WTC11 (cell line): Measurements from ENCODE around the gene SLC10A3.

Source experiments
- CREB1 ChIP-seq: sonication (generic); formaldehyde crosslinking; IDR thresholded peaks from 2 replicates; pipeline ENCODE4 v1.8.0; 2023; ENCODE audit warnings: mild to moderate bottlenecking, missing genetic modification reagents
- FOXJ3 ChIP-seq: sonication (generic); formaldehyde crosslinking; IDR thresholded peaks from 2 replicates; pipeline ENCODE4 v1.9.0; 2021; ENCODE audit warnings: missing genetic modification reagents, mild to moderate bottlenecking, borderline replicate concordance
- JUN ChIP-seq: sonication (generic); formaldehyde crosslinking; IDR thresholded peaks from 2 replicates; pipeline ENCODE4 v1.8.0; 2023; ENCODE audit warnings: mild to moderate bottlenecking, missing genetic modification reagents
- KAT7 ChIP-seq: sonication (generic); formaldehyde crosslinking; IDR thresholded peaks from 2 replicates; pipeline ENCODE4 v1.8.1; 2023; ENCODE audit warnings: missing genetic modification reagents, mild to moderate bottlenecking, borderline replicate concordance
- NFYB ChIP-seq: sonication (generic); formaldehyde crosslinking; conservative IDR thresholded peaks from 2 replicates; pipeline ENCODE4 v1.8.0; 2022; ENCODE audit warnings: low read depth, missing genetic modification reagents
- SMAD3 ChIP-seq: sonication (generic); formaldehyde crosslinking; IDR thresholded peaks from 2 replicates; pipeline ENCODE4 v1.8.0; 2022; ENCODE audit warnings: missing genetic modification reagents, mild to moderate bottlenecking, borderline replicate concordance
- TCF7 ChIP-seq: sonication (generic); formaldehyde crosslinking; IDR thresholded peaks from 2 replicates; pipeline ENCODE4 v1.8.0; 2022; ENCODE audit warnings: mild to moderate bottlenecking, low read depth, missing genetic modification reagents, moderate library complexity
- TEAD4 ChIP-seq: sonication (generic); formaldehyde crosslinking; IDR thresholded peaks from 2 replicates; pipeline ENCODE4 v1.8.0; 2022; ENCODE audit warnings: mild to moderate bottlenecking, missing genetic modification reagents
- ZNF219 ChIP-seq: sonication (generic); formaldehyde crosslinking; IDR thresholded peaks from 2 replicates; pipeline ENCODE4 v1.8.0; 2023; ENCODE audit warnings: missing genetic modification reagents, mild to moderate bottlenecking, borderline replicate concordance
- ZNF416 ChIP-seq: fragments of 250-450 bp; sonication (Bioruptor Pico); IDR thresholded peaks from 2 replicates; pipeline ENCODE4 v1.9.0; 2021; ENCODE audit warnings: mild to moderate bottlenecking, inconsistent platforms
- TF ChIP-seq, protein P1 (sequence below): fragments of 200-600 bp; IDR thresholded peaks from 2 replicates; pipeline ENCODE4 v1.8.0; 2022; ENCODE audit warnings: antibody characterized with exemption
- TF ChIP-seq, protein P2 (sequence below): sonication (generic); formaldehyde crosslinking; conservative IDR thresholded peaks from 2 replicates; pipeline ENCODE4 v1.8.1; 2023; ENCODE audit warnings: mild to moderate bottlenecking, low read depth, missing genetic modification reagents, moderate library complexity
- TF ChIP-seq, protein P3 (sequence below): sonication (generic); formaldehyde crosslinking; IDR thresholded peaks from 2 replicates; pipeline ENCODE4 v1.8.1; 2023; ENCODE audit warnings: mild to moderate bottlenecking, missing genetic modification reagents

DNA sequence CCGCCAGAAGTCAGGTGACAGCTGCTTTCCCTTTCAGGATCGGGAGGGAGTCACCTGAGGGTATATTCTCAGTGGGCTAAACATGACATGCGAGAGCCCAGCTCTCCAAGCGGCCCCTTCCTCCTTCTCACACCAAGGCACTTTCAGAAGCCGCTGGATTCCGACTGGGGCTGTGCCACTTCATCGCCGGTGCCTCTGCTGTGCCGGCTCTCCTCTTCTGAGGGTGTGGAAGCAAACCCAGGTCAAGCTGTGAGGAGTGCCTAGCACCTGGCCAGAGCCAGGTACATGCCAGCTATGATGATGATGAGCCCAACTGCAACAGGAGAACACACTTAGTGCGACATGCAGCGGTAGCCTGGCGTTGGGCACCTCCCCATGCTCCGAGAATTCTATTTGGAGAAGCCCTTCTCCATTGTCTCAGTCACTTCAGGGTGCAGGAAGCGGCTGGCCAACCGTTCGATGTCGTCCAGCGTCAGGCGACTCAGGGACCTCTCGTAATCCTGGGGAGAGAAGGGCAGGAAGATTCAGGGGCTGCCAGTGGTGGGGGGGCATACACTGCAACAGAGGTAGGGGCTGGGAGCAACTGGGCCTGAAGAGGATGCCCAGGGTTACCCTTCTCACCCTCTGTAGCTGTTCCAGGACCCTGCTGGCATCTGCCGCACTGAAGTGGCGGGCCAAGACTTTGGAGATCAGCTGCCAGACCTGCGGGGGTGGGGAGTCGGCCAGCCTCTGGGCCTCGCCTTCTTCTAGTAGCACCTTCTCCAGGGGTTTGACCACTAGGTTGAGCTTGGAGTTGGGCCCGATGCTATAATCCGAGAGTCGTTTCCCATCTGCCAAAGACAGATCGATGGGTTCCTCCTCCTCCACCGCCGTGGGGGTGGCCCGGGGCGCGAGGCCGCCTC is 5.0 kb downstream of the SLC10A3 start:
- no peak for TF ChIP-seq ZNF416 (CRISPR knock-in tag)
- TF ChIP-seq, protein P1, sequence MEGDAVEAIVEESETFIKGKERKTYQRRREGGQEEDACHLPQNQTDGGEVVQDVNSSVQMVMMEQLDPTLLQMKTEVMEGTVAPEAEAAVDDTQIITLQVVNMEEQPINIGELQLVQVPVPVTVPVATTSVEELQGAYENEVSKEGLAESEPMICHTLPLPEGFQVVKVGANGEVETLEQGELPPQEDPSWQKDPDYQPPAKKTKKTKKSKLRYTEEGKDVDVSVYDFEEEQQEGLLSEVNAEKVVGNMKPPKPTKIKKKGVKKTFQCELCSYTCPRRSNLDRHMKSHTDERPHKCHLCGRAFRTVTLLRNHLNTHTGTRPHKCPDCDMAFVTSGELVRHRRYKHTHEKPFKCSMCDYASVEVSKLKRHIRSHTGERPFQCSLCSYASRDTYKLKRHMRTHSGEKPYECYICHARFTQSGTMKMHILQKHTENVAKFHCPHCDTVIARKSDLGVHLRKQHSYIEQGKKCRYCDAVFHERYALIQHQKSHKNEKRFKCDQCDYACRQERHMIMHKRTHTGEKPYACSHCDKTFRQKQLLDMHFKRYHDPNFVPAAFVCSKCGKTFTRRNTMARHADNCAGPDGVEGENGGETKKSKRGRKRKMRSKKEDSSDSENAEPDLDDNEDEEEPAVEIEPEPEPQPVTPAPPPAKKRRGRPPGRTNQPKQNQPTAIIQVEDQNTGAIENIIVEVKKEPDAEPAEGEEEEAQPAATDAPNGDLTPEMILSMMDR, result no peak
- TF ChIP-seq TEAD4 (CRISPR knock-in tag), result no peak
- TF ChIP-seq, protein P2, sequence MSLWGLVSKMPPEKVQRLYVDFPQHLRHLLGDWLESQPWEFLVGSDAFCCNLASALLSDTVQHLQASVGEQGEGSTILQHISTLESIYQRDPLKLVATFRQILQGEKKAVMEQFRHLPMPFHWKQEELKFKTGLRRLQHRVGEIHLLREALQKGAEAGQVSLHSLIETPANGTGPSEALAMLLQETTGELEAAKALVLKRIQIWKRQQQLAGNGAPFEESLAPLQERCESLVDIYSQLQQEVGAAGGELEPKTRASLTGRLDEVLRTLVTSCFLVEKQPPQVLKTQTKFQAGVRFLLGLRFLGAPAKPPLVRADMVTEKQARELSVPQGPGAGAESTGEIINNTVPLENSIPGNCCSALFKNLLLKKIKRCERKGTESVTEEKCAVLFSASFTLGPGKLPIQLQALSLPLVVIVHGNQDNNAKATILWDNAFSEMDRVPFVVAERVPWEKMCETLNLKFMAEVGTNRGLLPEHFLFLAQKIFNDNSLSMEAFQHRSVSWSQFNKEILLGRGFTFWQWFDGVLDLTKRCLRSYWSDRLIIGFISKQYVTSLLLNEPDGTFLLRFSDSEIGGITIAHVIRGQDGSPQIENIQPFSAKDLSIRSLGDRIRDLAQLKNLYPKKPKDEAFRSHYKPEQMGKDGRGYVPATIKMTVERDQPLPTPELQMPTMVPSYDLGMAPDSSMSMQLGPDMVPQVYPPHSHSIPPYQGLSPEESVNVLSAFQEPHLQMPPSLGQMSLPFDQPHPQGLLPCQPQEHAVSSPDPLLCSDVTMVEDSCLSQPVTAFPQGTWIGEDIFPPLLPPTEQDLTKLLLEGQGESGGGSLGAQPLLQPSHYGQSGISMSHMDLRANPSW, result no peak
- no peak for TF ChIP-seq TCF7 (CRISPR knock-in tag)
- no peak for TF ChIP-seq SMAD3 (CRISPR knock-in tag)
- TF ChIP-seq, protein P3, sequence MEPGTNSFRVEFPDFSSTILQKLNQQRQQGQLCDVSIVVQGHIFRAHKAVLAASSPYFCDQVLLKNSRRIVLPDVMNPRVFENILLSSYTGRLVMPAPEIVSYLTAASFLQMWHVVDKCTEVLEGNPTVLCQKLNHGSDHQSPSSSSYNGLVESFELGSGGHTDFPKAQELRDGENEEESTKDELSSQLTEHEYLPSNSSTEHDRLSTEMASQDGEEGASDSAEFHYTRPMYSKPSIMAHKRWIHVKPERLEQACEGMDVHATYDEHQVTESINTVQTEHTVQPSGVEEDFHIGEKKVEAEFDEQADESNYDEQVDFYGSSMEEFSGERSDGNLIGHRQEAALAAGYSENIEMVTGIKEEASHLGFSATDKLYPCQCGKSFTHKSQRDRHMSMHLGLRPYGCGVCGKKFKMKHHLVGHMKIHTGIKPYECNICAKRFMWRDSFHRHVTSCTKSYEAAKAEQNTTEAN (CRISPR knock-in tag), result no peak
- TF ChIP-seq CREB1, result no peak
- no peak for TF ChIP-seq FOXJ3 (CRISPR knock-in tag)
- TF ChIP-seq NFYB (CRISPR knock-in tag), result no peak
- TF ChIP-seq JUN (CRISPR knock-in tag), result no peak
- TF ChIP-seq ZNF219, result no peak
- no peak for TF ChIP-seq KAT7 (CRISPR knock-in tag)
